GM12801 (cell line): Measurements from ENCODE around the gene CD63.

Experiments used
- TF ChIP-seq, protein P1 (sequence below): IDR thresholded peaks from one replicate; pipeline ENCODE4 v1.5.1; 2011; ENCODE audit warnings: control low read depth; ENCODE audit not compliant: insufficient read length; ENCODE audit errors: extremely low read depth

Gene CD63

DNA sequence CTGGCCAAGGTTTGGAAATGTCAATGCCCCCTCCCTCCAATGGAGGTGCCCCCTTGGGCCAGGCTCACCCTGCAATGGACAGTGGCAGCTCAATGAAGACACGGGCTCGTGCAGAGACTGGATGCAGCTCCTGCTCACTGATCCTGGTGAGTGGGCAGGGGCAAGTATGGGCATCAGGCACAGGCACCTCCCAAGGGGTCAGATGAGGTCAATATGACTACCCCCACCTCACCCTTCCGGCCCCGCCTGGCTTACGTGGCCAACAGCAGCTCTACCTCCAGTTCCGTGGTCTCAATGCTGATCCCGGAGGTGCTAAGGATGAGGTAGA, 34.7 kb downstream of the CD63 start:
- TF ChIP-seq, protein P1, sequence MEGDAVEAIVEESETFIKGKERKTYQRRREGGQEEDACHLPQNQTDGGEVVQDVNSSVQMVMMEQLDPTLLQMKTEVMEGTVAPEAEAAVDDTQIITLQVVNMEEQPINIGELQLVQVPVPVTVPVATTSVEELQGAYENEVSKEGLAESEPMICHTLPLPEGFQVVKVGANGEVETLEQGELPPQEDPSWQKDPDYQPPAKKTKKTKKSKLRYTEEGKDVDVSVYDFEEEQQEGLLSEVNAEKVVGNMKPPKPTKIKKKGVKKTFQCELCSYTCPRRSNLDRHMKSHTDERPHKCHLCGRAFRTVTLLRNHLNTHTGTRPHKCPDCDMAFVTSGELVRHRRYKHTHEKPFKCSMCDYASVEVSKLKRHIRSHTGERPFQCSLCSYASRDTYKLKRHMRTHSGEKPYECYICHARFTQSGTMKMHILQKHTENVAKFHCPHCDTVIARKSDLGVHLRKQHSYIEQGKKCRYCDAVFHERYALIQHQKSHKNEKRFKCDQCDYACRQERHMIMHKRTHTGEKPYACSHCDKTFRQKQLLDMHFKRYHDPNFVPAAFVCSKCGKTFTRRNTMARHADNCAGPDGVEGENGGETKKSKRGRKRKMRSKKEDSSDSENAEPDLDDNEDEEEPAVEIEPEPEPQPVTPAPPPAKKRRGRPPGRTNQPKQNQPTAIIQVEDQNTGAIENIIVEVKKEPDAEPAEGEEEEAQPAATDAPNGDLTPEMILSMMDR: no peak

DNA sequence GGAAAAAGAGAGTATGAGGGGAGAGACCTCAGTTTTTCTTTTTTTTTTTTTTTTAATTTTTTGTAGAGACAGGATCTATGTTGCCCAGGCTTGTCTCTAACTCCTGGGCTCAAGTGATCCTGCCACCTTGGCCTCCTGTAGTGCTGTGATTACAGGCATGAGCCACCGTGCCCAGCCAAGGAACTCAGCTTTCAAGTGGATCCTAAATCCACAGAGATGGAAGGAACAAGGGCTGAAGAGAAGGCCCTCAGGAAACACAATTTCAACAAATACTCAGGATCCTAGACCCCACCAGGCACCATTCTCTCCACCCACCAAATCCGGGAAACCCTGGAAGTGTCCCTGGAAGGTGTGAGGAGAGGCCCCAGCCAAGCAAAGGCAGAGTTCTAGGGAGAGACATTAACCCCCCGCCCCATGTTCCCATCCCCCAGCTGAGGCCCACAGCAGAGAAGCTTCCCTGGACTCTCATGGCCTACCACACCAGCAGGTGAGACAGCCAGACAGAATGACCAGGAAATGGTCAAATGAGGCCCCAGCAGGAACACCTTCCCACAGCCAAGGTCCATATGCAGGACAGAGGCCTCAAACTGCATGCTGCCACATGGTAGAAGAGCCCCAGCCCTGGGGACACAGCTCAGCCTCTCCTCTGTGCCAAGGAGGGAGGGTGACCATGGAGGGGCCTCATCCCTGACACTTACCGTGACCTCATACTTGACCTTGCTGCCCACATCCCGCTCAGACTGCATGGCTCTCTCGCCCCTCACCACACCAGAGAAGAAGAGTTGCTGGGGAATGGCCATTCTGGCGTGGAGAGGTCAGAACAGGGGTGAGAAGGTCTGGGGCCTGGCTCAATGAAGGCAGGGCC, 35.3 kb downstream of the CD63 start:
- TF ChIP-seq, protein P1: no peak

GRCh38 chr12:55692631-55693322, 36.0 kb downstream of the CD63 start:
- TF ChIP-seq, protein P1: no peak

GRCh38 chr12:55688716-55689655, 39.8 kb downstream of the CD63 start:
- TF ChIP-seq, protein P1: no peak

GRCh38 chr12:55687746-55688145, 41.1 kb downstream of the CD63 start:
- TF ChIP-seq, protein P1: no peak

DNA sequence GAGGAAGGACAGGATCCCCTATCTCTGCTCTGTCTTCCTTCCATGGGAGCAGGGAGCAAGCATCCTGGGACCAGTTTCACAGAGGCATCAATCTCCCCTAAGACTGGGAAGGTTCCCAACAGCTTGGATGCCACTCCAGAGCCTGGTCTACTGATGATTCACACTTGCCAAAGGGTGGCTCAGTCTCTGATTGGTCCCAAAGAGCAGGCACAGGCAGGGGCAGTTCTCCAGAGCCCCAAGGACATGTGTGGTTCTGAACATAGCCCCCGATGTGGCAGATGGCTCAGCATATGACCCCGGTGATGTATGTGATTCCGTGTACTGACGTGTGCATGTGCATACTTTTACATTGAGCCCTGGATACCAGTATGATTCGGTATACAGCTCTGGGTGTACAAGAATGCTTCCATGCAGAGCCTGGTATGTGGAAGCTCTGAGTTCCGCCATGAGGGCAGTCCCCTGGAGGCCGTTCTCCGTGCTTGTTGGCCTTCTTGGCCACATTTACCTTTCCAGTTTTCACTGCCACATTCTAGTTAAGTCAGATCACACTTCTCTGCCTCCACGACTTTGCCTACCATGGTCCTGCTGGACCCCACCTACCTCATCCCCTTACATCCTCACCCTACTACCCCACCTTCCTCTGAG, 42.3 kb downstream of the CD63 start:
- TF ChIP-seq, protein P1: no peak
